ENCODE measurements around the gene MYO7B. TPM values are rescaled to one million over a fixed set of nuclear protein-coding genes. Genes with fewer than 3 reads are reported as not detected.

MYO7B gene
- total and polyA plus RNA-seq, 9 of the 15 experiments (the other 6 are each of a cell fraction or from before 2014, with no cell fraction given): 0.08 TPM; not detected in 8

- TF ChIP-seq MGA (IDR thresholded peaks at IDR 0.05): no peak
- TF ChIP-seq PYGO2 (tag; IDR thresholded peaks at IDR 0.05): no peak
- no peak for TF ChIP-seq ZHX1 (conservative IDR thresholded peaks at IDR 0.05; ENCODE audit: low read length)
- no peak for TF ChIP-seq SRSF7 (optimal IDR thresholded peaks at IDR 0.05; ENCODE audit: low read depth, low read length)
Observed at GRCh38 chr2:127653421-127654083, 118.1 kb downstream of the MYO7B start (continued).

All from K562 (cell line).